IMR-90 (cell line): ENCODE results near the gene SPZ1. TPM values are rescaled to one million over a fixed set of nuclear protein-coding genes. Genes with fewer than 3 reads are reported as not detected.

Source experiments
- ATAC-seq: fragments of 200-7000 bp; cut with Tn5 transposase; 2 replicates; pipeline ENCODE4 v1.9.1; 2020; ENCODE audit warnings: low read depth, mild to moderate bottlenecking, moderate library complexity
- BruUV-seq: library from RNA; stranded (reverse); fragments of 400-500 nt; replicated peaks from 2 replicates; lab custom pipeline; 2021; lab: Mats Ljungman, UMichigan
- CTCF ChIA-PET: fragments of 300-600 bp; formaldehyde crosslinking; extraction: SDS; loops from one replicate; lab custom pipeline; 2021; ENCODE audit warnings: antibody characterized with exemption; lab: Yijun Ruan, JAX
- POLR2A ChIA-PET: fragments of 300-600 bp; sonication (Branson Sonifier 250); formaldehyde crosslinking; loops from one replicate; lab custom pipeline; 2022; ENCODE audit warnings: antibody characterized with exemption; ENCODE audit not compliant: unreplicated experiment; lab: Charles Lee
- DNase-seq: peaks from one replicate; pipeline ENCODE4 v3.0.0; 2013
- H2AFZ ChIP-seq: replicated peaks from 2 replicates; pipeline ENCODE3; 2013; ENCODE audit warnings: low read length, mild to moderate bottlenecking; ENCODE audit not compliant: poor library complexity
- H2AK5ac ChIP-seq: 2 replicates; pipeline ENCODE4 v1.6.1; 2013; ENCODE audit warnings: low read depth, low read length, inconsistent platforms
- H2AK9ac ChIP-seq: replicated peaks from 2 replicates; pipeline ENCODE3; 2013; ENCODE audit warnings: mild to moderate bottlenecking, low read depth, low read length, moderate library complexity; ENCODE audit not compliant: poor library complexity
- H2BK120ac ChIP-seq: 2 replicates; pipeline ENCODE4 v1.6.1; 2013; ENCODE audit warnings: low read depth, low read length, inconsistent platforms
- H2BK15ac ChIP-seq: 3 replicates; pipeline ENCODE4 v1.6.1; 2013; ENCODE audit warnings: low read depth, low read length, inconsistent platforms
- H2BK20ac ChIP-seq: 2 replicates; pipeline ENCODE4 v1.6.1; 2013; ENCODE audit warnings: low read depth, mild to moderate bottlenecking, inconsistent platforms, low read length, moderate library complexity
- H2BK5ac ChIP-seq: 2 replicates; pipeline ENCODE4 v1.6.1; 2013; ENCODE audit warnings: mild to moderate bottlenecking, low read depth, low read length, inconsistent platforms; ENCODE audit not compliant: poor library complexity, severe bottlenecking
- H3K14ac ChIP-seq: replicated peaks from 2 replicates; pipeline ENCODE4 v1.6.1; 2013; ENCODE audit warnings: low read depth, low read length, inconsistent platforms
- H3K18ac ChIP-seq: 2 replicates; pipeline ENCODE4 v1.6.1; 2013; ENCODE audit warnings: low read depth, low read length, control low read depth
- H3K23ac ChIP-seq: 2 replicates; pipeline ENCODE4 v1.6.1; 2013; ENCODE audit warnings: low read depth, low read length, inconsistent platforms
- H3K27ac ChIP-seq: 2 replicates; pipeline ENCODE4 v1.5.1; 2013; ENCODE audit warnings: mild to moderate bottlenecking, control low read depth, low read length; ENCODE audit not compliant: insufficient read depth
- H3K27me3 ChIP-seq: 2 replicates; pipeline ENCODE4 v1.6.1; 2013; ENCODE audit warnings: low read length; ENCODE audit not compliant: control insufficient read depth, insufficient read depth
- H3K36me3 ChIP-seq: 2 replicates; pipeline ENCODE4 v1.6.1; 2013; ENCODE audit warnings: low read length, mixed read lengths; ENCODE audit not compliant: control insufficient read depth, insufficient read depth
- H3K4ac ChIP-seq: 2 replicates; pipeline ENCODE4 v1.6.1; 2013; ENCODE audit warnings: low read depth, low read length, inconsistent platforms
- H3K4me1 ChIP-seq: 2 replicates; pipeline ENCODE4 v1.6.1; 2013; ENCODE audit warnings: low read length, mixed read lengths; ENCODE audit not compliant: control insufficient read depth, insufficient read depth
- H3K4me2 ChIP-seq: 2 replicates; pipeline ENCODE4 v1.6.1; 2013; ENCODE audit warnings: low read depth, mild to moderate bottlenecking, control low read depth, low read length, moderate library complexity
- H3K4me3 ChIP-seq: 2 replicates; pipeline ENCODE4 v1.5.1; 2013; ENCODE audit warnings: low read depth, mild to moderate bottlenecking, control low read depth, low read length, moderate library complexity; ENCODE audit not compliant: insufficient read depth
- H3K56ac ChIP-seq: 2 replicates; pipeline ENCODE4 v1.6.1; 2013; ENCODE audit warnings: low read length, inconsistent platforms; ENCODE audit not compliant: insufficient read depth; ENCODE audit errors: extremely low read depth
- H3K79me1 ChIP-seq, 2 experiments: 2 replicates each; pipeline ENCODE4 v1.6.1; 2013; ENCODE audit warnings: low read length in 2 of 2, inconsistent platforms in 1 of 2, low read depth in 1 of 2
- H3K9ac ChIP-seq: 2 replicates; pipeline ENCODE4 v1.6.1; 2013; ENCODE audit warnings: low read depth, low read length, control low read depth
- H3K9me1 ChIP-seq: 2 replicates; pipeline ENCODE4 v1.6.1; 2013; ENCODE audit warnings: low read length, inconsistent platforms; ENCODE audit not compliant: insufficient read depth
- H3K9me3 ChIP-seq: 2 replicates; pipeline ENCODE4 v1.6.1; 2013; ENCODE audit warnings: low read length; ENCODE audit not compliant: control insufficient read depth, insufficient read depth
- H4K20me1 ChIP-seq: 2 replicates; pipeline ENCODE4 v1.6.1; 2013; ENCODE audit warnings: low read length, inconsistent platforms; ENCODE audit not compliant: insufficient read depth
- H4K5ac ChIP-seq: 2 replicates; pipeline ENCODE4 v1.6.1; 2013; ENCODE audit warnings: mild to moderate bottlenecking, low read depth, low read length, control low read depth
- H4K8ac ChIP-seq, 2 experiments: 2 replicates each; pipeline ENCODE4 v1.6.1; 2013; ENCODE audit warnings: low read depth in 2 of 2, low read length in 2 of 2, control low read depth in 1 of 2, inconsistent platforms in 1 of 2
- H4K91ac ChIP-seq: 2 replicates; pipeline ENCODE4 v1.6.1; 2013; ENCODE audit warnings: low read depth, low read length, inconsistent platforms; ENCODE audit not compliant: insufficient read depth
- BHLHE40 ChIP-seq: fragments of 150-350 bp; IDR thresholded peaks from 2 replicates; pipeline ENCODE4 v1.6.1; 2016; ENCODE audit warnings: mild to moderate bottlenecking, low read depth, low read length
- CEBPB ChIP-seq: IDR thresholded peaks from 2 replicates; pipeline ENCODE4 v1.6.1; 2012; ENCODE audit warnings: low read depth, low read length, improper control_type of control experiment
- CHD1 ChIP-seq: IDR thresholded peaks from 2 replicates; pipeline ENCODE4 v1.6.1; 2012; ENCODE audit warnings: low read depth, low read length, improper control_type of control experiment
- FOS ChIP-seq: fragments of 150-350 bp; IDR thresholded peaks from 2 replicates; pipeline ENCODE4 v1.6.1; 2016; ENCODE audit warnings: low read depth, low read length
- MAFK ChIP-seq: IDR thresholded peaks from 2 replicates; pipeline ENCODE4 v1.6.1; 2012; ENCODE audit warnings: low read depth, low read length, improper control_type of control experiment
- MAZ ChIP-seq: IDR thresholded peaks from 2 replicates; pipeline ENCODE4 v1.6.1; 2012; ENCODE audit warnings: low read depth, mild to moderate bottlenecking, low read length, improper control_type of control experiment, moderate library complexity, borderline replicate concordance
- MXI1 ChIP-seq: IDR thresholded peaks from 2 replicates; pipeline ENCODE4 v1.6.1; 2012; ENCODE audit warnings: low read depth, mild to moderate bottlenecking, low read length, moderate library complexity, borderline replicate concordance
- NFE2L2 ChIP-seq: fragments of 150-350 bp; IDR thresholded peaks from 2 replicates; pipeline ENCODE4 v1.6.1; 2016; ENCODE audit warnings: low read depth, mild to moderate bottlenecking, low read length
- POLR2A ChIP-seq: IDR thresholded peaks from 2 replicates; pipeline ENCODE4 v1.6.1; 2012; ENCODE audit warnings: mild to moderate bottlenecking, low read depth, low read length
- RAD21 ChIP-seq: IDR thresholded peaks from 2 replicates; pipeline ENCODE4 v1.6.1; 2012; ENCODE audit warnings: low read length, improper control_type of control experiment
- RCOR1 ChIP-seq: IDR thresholded peaks from 2 replicates; pipeline ENCODE4 v1.6.1; 2012; ENCODE audit warnings: mild to moderate bottlenecking, low read length, improper control_type of control experiment; ENCODE audit not compliant: insufficient replicate concordance
- RFX5 ChIP-seq: IDR thresholded peaks from 2 replicates; pipeline ENCODE4 v1.8.0; 2012; ENCODE audit warnings: low read depth, mild to moderate bottlenecking, low read length, moderate library complexity
- SMC3 ChIP-seq: fragments of 150-350 bp; IDR thresholded peaks from 2 replicates; pipeline ENCODE4 v1.6.1; 2016; ENCODE audit warnings: low read depth, mild to moderate bottlenecking, antibody characterized with exemption, low read length, moderate library complexity
- WGBS, 2 experiments: methylation state at CpG; one replicate each; pipeline versions ENCODE4 v1.1.5 to v1.1.7; 2013; ENCODE audit warnings: missing lambda C conversion rate in 2 of 2; ENCODE audit not compliant: insufficient read length in 1 of 2; ENCODE audit errors: extremely low coverage in 2 of 2; 5-methylcytosine and 5-hydroxymethylcytosine counted together
- dilution Hi-C: fragments of 300-500 bp; cut with HindIII; formaldehyde crosslinking; loops from one replicate; pipeline ENCODE4 v1.14.3; 2018; ENCODE audit warnings: low sequenced_read_pairs; ENCODE audit not compliant: unreplicated experiment
- in situ Hi-C: fragments of 300-500 bp; cut with MboI; formaldehyde crosslinking; loops from 3 replicates; pipeline ENCODE4 v1.14.3; 2019; ENCODE audit warnings: low sequenced_read_pairs, inconsistent platforms, mixed read lengths
- intact Hi-C: fragments of 100-400 bp; cut with micrococcal nuclease; formaldehyde crosslinking; loops from 2 replicates; pipeline ENCODE4 v1.10.0; 2022
- polyA plus RNA-seq, 3 experiments: library from polyadenylated mRNA; depleted of rRNA; stranded (reverse); fragments of >200 nt; gene quantifications; 2 replicates each; pipeline ENCODE4 v1.2.3, GENCODE V29; 2012; ENCODE audit warnings: low replicate concordance in 1 of 3
- total RNA-seq: library from RNA; depleted of rRNA; stranded (reverse); fragments of >200 nt; gene quantifications from 2 replicates; pipeline ENCODE4 v1.2.3, GENCODE V29; 2012
- TF ChIP-seq, protein P1 (sequence below): fragments of 150-350 bp; IDR thresholded peaks from 2 replicates; pipeline ENCODE4 v1.6.1; 2017; ENCODE audit warnings: mild to moderate bottlenecking, antibody characterized with exemption, low read length, low read depth
- TF ChIP-seq, protein P2 (sequence below): fragments of 150-350 bp; IDR thresholded peaks from 2 replicates; pipeline ENCODE4 v1.6.1; 2016; ENCODE audit warnings: low read depth, mild to moderate bottlenecking, low read length, moderate library complexity, borderline replicate concordance
- TF ChIP-seq, protein P3 (sequence below): conservative IDR thresholded peaks from 2 replicates; pipeline ENCODE4 v1.5.1; 2012; ENCODE audit warnings: mild to moderate bottlenecking, low read depth, low read length, improper control_type of control experiment

The SPZ1 gene
- total and polyA plus RNA-seq, 2 of the 4 experiments (the other 2 are of a cell fraction): not detected

DNA sequence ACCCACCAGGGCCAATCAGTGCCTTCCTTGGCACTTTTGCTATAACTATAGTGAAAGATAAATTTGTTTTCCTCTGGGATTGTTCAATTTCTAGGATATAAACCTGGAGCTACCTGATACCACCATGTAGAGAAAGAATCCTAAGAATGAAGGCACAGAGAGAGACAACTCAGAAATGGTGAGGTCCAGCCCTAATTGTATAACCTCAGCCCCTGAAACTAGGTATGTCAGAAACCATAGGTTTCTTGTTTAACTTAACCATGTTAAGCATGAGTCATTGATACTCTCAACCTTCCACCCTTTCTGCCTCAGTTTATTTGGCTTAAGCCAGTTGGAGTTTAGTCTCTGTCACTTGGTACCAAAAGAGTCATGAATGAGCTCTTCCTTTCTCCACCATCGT is 4.6 kb upstream of the SPZ1 start:
- Histone ChIP-seq H4K91ac (no peak overlapping the region), H3K36me3 (no peaks in the 10 kb centered on the region), H3K9me1 (no peaks in the 10 kb centered on the region), H4K8ac (no peak overlapping the region), H3K14ac (no peak overlapping the region), H2BK5ac (no peak overlapping the region), H2BK15ac (no peak overlapping the region), H2BK120ac (no peak overlapping the region), H3K18ac (no peak overlapping the region), H3K23ac (no peak overlapping the region), H3K27ac (no peak overlapping the region), H3K79me1 (no peaks in the 10 kb centered on the region), H2BK20ac (no peak overlapping the region), H3K4me1 (no peaks in the 10 kb centered on the region), H4K5ac (no peak overlapping the region), H2AFZ (no peak overlapping the region), H3K9ac (no peak overlapping the region), H3K4me3 (no peak overlapping the region), H3K4ac (no peak overlapping the region), H2AK9ac (no peak overlapping the region), H2AK5ac (no peak overlapping the region), H3K4me2 (no peak overlapping the region), H3K9me3 (peaks cover under 1% of the 10 kb centered on the region; the same call in 1 of the 2 replicates), H3K56ac (no peak overlapping the region), H4K20me1 (no peaks in the 10 kb centered on the region), H3K27me3 (peaks cover 2% of the 10 kb centered on the region)
- ChIA-PET POLR2A (no interaction called here), CTCF (no interaction called here)
- no TSS peak for BruUV-seq
- no peak for DNase-seq
- intact Hi-C loops (no loop called here), in situ Hi-C loops (no loop called here), dilution Hi-C loops (no loop called here)
- no peak for ATAC-seq
- no CpG with 5 or more reads among the region's 1 CpG for WGBS, 2 experiments
- TF ChIP-seq, protein P1, sequence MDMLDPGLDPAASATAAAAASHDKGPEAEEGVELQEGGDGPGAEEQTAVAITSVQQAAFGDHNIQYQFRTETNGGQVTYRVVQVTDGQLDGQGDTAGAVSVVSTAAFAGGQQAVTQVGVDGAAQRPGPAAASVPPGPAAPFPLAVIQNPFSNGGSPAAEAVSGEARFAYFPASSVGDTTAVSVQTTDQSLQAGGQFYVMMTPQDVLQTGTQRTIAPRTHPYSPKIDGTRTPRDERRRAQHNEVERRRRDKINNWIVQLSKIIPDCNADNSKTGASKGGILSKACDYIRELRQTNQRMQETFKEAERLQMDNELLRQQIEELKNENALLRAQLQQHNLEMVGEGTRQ: no peak
- no peak for TF ChIP-seq RCOR1
- no peak for TF ChIP-seq FOS
- no peak for TF ChIP-seq RAD21
- no peak for TF ChIP-seq RFX5
- TF ChIP-seq BHLHE40: no peak
- no peak for TF ChIP-seq CEBPB
- TF ChIP-seq NFE2L2: no peak
- TF ChIP-seq, protein P2, sequence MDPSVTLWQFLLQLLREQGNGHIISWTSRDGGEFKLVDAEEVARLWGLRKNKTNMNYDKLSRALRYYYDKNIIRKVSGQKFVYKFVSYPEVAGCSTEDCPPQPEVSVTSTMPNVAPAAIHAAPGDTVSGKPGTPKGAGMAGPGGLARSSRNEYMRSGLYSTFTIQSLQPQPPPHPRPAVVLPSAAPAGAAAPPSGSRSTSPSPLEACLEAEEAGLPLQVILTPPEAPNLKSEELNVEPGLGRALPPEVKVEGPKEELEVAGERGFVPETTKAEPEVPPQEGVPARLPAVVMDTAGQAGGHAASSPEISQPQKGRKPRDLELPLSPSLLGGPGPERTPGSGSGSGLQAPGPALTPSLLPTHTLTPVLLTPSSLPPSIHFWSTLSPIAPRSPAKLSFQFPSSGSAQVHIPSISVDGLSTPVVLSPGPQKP: no peak
- no peak for TF ChIP-seq CHD1
- no peak for TF ChIP-seq SMC3
- TF ChIP-seq MAFK: no peak
- TF ChIP-seq, protein P3, sequence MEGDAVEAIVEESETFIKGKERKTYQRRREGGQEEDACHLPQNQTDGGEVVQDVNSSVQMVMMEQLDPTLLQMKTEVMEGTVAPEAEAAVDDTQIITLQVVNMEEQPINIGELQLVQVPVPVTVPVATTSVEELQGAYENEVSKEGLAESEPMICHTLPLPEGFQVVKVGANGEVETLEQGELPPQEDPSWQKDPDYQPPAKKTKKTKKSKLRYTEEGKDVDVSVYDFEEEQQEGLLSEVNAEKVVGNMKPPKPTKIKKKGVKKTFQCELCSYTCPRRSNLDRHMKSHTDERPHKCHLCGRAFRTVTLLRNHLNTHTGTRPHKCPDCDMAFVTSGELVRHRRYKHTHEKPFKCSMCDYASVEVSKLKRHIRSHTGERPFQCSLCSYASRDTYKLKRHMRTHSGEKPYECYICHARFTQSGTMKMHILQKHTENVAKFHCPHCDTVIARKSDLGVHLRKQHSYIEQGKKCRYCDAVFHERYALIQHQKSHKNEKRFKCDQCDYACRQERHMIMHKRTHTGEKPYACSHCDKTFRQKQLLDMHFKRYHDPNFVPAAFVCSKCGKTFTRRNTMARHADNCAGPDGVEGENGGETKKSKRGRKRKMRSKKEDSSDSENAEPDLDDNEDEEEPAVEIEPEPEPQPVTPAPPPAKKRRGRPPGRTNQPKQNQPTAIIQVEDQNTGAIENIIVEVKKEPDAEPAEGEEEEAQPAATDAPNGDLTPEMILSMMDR: no peak
- TF ChIP-seq MAZ: no peak
- no peak for TF ChIP-seq MXI1
- no peak for TF ChIP-seq POLR2A
